Activated CD8-positive, alpha-beta memory T cell treated with anti-CD3 and anti-CD28 coated beads for 48 hours (primary cell): Measurements from ENCODE around the gene OR51B6.
"Not testable (repeated sequence)": the region's sequence is repeated elsewhere in the genome, so short reads cannot be mapped to it uniquely, and the experiment has no call there.

ENCODE experiments used
- DNase-seq, 3 experiments: peaks; one replicate each; pipeline ENCODE4 v3.0.0-alpha.2; 2020; ENCODE audit warnings: low read depth in 2 of 3, low spot score in 2 of 3

The OR51B6 gene

DNA sequence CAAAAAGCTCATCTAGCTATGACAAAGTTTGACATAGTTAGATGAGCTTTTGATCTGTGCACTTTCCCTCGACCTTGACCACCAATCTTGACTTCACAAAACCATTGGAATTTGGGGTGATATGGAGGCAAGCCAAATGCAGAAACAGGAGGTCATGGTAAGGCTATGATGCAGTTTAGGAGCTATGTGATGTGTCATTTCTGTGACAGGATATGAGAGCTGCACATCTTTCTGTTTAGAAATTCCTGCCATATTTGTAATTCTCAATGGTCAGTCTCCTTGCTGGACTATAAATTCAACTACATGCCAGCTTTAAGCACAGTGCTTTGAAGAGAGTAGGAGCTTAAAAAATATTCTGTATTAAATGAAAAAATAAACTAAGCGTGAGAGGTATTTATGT lies 12.9 kb downstream of the OR51B6 start:
- no peak for DNase-seq

DNA sequence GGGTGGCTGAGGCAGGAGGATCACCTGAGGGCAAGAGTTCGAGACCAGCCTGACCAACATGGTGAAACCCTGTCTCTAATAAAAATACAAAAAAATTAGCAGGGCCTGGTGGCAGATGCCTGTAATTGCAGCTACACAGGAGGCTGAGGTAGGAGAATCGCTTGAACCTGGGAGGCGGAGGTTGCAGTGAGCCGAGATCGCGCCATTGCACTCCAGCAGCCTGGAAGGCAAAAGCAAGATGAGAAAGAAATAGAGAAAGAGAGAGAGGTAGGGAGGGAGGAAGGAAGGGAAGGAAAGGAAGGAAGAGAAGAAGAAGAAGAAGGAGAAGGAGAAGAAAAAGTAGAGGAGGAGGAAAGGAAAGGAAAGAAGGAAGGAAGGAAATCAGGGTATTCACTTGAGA lies 15.1 kb downstream of the OR51B6 start:
- not testable (repeated sequence) for DNase-seq

DNA sequence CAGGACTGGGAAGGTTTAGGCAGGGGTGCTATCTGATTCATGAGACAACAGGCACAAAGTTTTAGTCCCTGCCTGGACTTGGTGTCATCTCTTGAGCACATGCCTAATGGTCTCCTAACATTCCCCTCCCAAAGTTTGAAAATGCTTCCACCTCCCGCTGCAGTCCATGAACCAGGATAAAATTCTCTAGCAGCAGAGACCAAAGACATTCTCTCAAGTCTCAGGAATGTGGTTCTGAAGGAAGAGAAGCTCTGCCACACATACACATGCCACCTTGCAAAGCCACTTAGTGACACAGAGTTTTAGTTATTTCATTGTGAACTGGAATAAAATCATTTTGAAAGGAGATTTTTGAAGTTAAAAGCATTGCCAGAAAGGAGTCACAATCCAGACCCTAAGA lies 15.5 kb downstream of the OR51B6 start:
- DNase-seq, result no peak

DNA sequence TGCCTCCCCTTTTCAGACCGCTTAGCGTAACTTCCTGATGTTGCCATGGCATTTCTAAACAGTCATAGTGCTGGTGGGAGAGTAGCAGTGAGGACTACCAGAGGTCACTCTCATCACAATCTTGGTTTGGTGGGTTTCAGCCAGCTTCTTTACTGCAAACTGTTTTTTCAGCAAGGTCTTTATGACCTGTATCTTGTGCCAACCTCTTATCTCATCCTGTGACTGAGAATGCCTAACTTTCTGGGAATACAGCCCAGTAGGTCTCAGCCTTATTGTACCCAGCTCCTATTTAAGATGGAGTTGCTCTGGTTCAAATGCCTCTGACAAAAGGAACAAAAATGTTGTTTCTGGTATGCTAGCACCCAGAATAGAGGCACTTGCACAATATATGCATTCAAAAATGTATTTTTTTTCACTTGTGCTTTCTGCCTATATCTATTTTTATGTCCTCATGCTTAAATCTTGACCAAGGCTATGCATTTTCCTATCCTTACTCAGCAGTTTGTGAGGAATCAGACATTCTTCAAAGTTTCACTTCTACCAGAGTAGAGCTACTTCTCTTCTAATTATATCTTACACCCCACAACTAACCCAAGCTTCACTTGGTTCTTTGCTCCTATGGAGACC lies 16.3 kb downstream of the OR51B6 start:
- DNase-seq, result no peak

DNA sequence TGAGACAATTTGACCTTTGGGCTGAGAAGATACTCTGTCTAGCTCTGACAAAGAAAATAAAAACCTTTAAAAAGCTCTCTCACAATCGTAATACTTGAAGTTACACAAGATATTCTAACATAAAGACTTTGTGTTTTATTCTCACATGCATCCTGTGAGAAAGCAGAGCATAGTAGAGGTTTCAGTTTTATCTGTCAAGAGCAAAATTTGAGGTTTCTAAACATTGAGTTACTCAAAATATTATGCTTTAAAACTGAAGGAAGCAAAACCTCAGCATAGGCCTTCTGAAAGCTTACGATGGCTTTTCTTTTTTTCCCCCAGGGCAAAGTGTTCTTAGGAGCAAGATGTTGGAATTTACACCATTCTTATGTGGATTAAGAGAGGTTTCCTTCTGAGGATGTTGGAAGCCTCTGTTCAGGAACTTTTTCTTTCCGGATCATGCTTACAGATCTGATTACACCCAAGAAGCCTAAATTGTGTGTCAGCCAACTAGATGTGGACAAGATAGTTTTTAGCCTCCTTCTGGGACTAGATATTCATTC lies 17.3 kb downstream of the OR51B6 start:
- no peak for DNase-seq

DNA sequence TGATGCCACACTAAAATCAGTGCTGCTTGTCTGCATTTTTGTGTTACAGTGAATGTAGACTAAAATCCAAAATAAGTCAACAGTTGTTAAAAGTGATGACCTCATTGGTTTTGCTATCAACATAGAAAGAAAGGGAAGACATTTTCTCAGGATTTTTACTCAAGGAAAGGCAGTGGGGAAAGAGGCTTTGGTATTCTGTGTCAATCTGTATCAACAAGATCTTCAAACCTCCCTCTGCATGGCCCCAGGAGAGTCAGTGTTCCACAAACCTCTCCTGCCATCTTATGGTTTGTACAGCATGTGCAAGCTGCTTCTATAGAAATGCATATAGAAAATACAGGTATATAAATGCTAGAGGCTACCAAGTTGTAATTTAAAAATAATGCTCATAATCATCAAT lies 18.5 kb downstream of the OR51B6 start:
- no peak for DNase-seq

DNA sequence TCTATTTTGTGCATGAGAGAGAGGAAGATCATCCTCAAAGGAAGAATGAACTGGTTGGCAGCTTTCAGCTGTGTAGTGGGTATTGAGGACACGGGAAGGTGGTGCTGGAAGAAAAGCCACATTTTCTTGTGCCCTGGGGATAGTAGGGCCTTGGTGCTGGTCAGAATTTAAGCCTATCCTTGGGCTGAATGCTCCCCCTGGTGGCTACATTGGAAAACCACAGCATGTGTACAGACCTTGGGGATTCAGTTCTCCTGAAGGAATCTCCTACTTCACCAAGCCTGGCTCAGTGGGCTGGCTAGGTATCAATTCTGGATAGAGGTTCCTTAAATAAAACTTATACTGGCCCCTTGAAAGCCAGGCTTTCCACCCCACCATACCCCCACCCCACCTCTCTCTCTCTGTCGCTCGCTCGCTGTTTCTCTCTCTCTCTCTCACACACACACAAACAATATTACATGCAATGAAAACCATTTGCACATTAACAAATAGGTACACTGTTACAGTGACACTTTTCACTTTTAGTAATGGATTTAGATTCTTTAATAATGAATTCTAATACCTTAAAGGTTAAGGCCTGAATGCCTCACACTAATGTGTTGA lies 29.5 kb downstream of the OR51B6 start:
- DNase-seq, result peak in 1 of 3 experiments; percentile 0

DNA sequence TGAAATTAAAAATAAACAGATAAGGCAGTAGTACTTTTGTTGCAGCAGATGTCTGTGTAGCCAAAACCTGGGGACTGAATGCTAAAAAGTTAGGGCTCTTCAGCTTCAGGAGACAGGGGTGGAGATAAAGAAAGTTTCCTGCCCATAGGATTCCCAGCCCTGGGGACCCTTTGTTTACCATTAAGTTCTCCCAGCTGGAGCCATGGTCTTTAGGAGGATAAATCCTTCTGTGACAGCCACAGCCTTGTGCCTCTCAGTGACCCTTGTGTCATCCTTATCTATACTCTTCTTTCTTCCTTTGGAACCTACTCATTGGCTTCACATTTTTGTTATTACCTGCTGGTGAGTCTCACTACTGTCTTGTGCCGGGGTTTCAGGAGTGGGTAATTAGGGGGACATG lies 32.3 kb downstream of the OR51B6 start, which contains the start of gene OR51M1:
TSS of gene OR51M1 (plus strand) at position 237 of the 400 bp plus-strand sequence. CDS start 5,587 bp downstream, outside the sequence.
- DNase-seq, result no peak

DNA sequence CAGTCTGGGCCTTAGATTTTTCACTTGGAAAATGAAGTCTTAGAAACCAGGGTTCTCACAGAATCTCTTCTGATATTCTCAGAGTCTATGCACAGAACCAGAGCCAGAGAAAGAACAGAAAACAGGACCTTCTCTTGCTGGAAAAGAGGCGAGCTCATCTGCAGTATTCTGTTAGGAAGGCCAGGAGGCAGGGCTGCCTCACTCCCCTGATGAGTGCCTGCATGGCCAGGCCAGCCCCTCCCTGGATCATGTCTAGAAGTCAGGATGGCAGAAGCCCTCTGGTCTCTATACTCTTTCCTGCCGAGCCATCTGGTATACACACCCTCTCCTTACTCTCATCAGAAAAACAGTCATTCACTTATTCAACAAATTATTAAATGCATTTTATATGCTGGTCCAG lies 33.0 kb downstream of the OR51B6 start:
- no peak for DNase-seq

DNA sequence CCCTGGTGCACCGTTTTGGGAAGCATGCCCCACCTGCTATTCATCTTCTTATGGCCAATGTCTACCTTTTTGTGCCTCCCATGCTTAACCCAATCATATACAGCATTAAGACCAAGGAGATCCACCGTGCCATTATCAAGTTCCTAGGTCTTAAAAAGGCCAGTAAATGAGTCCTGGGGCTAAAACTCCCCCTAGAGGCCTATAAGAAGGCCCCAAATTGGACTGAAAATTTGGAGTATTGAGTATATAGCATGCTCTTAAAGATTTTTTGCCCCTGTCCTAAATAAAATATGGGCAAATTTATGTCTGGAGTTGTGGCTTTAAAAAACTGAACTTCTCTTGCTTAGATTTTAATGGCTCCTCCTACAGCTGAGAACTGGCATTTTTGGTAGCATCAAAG lies 38.9 kb downstream of the OR51B6 start:
- DNase-seq, result no peak

DNA sequence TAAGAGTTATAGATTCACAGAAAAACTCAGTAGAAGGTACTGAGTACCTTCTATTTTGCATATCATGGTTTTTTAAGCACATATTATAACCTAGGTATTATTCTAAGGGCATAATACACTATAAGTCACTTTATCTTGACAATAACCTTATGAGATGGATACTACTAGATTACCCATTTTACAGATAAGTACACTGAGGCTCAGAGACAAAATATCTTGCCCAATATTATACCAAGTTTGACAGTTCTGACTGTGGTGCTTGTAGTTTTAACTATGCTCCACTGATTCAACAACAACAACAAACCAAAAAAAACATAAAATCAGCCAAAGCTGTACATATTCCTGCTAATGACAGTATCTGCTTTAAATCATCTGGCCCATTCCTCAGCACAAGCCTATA lies 42.8 kb downstream of the OR51B6 start:
- no peak for DNase-seq

DNA sequence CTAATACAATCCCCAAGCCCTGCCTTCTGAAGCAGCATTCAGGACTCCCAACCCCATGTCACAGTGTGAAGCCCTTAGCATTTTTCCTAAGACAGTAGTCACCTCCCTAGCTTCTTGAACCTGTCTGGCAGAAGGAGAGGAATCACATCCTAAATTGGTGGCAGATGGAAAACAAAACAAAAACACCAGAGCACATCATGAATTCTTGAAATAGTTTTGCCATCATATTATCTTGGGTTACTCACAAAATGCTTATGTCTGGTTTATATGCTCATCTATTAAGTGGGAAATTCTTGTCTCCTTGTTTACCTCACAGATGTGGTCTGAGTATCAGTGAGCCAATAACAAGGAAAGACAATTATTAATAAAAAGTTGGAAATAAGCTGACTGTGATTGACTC lies 47.6 kb downstream of the OR51B6 start:
- no peak for DNase-seq
